ENCODE data around the gene PPFIA4.
"Not testable (repeated sequence)": the region's sequence is repeated elsewhere in the genome, so short reads cannot be mapped to it uniquely, and the experiment has no call there.

Gene PPFIA4

DNA sequence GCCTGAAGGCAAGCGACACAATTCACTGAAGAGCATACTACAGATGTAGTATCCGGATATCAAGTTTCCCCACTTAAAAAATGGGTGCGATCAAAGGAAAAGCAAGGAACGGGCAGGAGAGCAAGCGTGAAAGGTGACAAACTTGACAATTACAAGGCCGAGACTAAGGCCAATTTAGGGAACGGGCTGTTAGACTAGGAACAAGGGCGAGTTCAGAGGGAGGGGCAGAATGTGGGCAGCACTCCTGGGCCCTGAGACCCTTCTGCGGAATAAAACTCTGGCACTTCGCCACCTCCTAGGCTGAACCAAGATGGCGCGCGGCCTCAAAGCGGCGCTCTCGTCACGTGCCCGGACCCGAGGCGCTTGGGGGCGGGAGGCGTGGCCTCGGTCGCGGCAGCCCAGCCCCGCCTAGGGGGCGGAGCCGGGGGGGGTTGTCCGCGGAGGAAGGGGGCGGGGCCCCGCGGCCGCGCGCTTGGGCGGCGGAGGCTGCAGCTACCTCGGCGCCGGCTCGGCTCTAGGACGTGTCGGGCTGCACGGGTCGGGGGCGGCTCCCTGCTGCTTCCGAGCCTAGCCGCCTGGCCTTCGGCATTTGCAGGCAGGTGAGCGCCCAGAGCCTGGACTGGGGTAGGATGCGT is at the start of gene PPFIA4:
Gene PPFIA4 (plus strand): TSS at position 461 of the 635 bp plus-strand sequence. CDS start 12,518 bp downstream, outside the sequence.
- DNase-seq: peak; percentile 97

DNA sequence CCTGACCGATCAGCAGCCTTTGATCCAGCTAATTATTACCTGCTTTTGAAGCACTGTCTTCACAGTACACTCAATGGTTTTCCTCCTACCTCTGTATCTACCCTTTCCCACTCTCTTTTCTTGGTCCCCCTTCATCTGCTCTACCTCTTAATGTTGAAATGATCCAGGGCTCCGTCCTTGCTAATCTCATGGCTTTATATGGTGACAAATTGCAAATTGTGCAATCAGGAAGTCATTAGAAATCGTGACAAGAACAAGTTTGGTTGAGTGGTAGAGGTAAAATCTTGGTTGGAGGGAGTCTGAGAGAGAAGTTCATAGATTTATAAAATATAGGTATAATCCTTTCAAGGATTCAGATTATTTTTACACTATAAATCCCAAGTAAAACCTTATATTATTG is 49.7 kb upstream of the PPFIA4 start:
- DNase-seq: no peak

DNA sequence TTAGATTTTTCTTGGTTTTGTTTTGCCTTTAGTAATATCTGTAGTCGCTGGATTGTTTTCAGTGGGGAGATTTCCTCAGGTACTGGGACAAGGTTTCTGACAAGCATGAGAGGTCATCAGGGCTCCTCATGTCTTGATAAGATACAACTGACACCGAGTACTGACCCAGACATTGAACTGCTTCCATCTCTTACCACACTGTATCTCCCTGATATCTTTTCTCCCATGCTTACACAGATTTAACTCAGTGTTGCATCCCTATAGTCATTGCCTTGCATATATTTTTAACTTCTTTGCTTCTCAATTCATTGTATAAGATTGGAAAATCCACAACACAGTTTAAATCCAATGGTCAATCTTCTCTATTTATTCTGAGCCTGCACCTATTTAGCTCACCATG is 46.8 kb upstream of the PPFIA4 start:
- no peak for DNase-seq

DNA sequence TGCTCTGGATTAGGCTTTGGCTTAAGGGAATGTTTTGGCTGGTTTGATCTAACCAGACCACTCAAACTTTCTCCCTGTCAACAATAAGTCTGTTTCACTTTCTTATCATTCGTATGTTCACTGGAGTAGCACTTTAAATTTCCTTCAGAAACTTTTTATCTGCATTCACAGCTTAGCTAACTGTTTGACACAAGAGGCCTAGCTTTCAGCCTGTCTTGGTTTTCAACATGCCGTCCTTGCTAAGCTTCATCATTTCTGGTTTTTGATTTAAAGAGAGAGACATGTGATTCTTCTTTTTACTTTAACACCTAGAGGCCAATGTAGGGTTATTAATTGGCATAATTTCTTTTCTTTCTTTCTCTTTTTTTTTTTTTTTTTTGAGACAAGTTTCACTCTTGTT is 44.4 kb upstream of the PPFIA4 start:
- DNase-seq: no peak

DNA sequence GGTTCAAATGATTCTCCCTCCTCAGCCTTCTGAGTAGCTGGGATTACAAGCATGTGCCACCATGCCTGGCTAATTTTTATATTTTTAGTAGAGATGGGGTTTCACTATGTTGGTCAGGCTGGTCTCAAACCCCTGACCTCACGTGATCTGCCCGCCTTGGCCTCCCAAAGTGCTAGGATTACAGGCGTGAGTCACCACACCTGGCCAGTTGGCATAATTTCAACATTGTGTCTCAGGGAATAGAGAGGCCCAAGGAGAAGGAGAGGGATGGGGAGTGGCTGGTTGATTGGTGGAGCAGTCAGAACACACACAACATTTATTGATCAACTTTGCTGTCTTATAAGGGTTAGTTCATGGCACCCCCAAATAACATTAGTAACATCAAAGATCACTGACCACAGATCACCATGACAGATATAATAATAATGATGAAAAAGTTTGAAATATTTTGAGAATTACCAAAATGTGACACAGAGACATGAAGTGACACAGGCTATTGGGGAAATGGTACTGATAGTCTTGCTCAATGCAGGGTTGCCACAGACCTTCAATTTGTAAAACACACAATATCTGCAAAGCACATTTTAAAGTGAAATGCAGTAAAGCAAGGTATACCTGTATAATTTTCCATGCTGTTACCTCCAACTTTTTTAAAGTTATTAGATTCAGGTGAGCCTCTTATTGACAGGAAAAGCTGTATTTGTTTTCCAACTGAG is 43.4 kb upstream of the PPFIA4 start:
- DNase-seq: no peak

DNA sequence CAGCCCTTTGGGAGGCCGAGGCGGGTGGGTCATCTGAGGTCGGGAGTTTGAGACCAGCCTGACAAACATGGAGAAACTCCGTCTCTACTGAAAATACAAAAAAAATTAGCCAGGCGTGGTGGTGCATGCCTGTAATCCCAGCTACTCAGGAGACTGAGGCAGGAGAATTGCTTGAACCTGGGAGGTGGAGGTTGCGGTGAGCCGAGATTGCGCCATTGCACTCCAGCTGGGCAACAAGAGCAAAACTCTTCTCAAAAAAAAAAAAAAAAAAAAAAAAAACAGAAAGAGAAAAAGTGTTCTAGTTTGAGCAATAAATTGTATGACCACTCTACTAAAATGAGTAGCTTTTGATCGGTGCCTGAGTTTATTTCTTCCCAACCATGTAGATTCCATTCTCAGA is 40.2 kb upstream of the PPFIA4 start:
- not testable (repeated sequence) for DNase-seq

DNA sequence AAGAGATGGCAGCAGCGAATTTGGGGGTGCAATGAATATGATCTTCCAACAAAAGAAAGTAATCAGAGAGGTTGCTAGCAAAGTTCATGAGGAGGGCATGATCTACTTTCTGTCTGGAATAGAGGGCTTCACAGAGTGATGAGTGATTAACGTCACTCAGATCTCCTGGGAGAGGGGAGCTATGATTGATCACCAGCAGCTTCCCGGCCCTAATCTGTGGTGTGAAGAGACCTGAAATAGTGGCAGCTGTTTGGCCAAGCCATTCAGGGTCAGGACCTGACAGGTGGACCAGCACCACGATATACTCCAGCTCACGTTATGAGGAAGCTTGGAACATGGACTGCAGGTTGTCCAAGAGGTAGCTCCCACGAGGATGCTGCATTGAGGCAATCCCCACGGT is 39.0 kb upstream of the PPFIA4 start:
- DNase-seq: no peak

DNA sequence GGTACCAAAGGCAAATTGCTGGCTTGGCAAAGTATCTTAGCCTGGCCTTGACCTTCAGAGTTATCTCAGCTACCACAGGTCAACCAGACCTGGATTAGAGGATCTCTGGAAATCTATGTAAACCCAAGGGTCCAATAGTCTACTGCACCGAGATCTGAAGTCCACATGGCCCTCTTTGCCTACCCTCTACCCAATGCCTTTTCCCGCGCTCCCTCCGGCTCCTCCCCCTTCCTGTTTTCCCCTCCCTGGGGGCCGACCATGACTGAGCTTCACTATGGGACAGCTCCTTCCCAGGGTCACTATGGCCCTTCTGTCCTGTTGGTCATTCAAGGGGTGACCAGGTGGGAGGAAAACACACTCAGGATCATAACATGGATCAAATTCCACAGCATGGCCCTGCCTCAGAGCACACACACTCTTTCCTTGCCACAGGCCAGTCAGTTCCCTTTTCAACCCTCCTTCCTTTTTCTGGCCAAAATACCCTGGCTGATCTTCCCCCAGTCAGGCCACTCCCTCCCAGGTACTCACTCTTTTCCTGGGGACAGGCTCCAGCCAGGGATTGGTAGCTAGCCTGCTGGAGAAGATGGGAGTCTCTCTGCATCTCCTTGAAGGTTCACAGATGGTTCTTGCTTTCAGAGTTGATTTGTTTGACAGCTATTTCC is 38.2 kb upstream of the PPFIA4 start:
- DNase-seq: no peak

DNA sequence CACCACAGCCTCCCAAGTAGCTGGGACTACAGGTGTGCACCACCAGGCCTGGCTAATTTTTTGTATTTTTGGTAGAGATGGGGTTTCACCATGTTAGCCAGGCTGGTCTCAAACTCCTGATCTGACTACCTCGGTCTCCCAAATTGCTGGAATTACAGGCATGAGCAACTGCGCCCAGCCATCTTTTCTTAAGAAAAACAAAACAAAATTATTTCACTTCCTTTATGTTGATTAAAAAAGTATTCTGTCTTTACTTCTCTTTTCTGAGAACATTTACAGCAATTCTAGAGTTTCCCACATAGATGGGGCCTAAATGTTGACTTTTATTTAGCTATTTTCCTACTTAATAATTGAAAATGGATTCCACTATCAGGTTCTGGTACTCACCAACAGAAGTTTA is 36.4 kb upstream of the PPFIA4 start:
- no peak for DNase-seq

DNA sequence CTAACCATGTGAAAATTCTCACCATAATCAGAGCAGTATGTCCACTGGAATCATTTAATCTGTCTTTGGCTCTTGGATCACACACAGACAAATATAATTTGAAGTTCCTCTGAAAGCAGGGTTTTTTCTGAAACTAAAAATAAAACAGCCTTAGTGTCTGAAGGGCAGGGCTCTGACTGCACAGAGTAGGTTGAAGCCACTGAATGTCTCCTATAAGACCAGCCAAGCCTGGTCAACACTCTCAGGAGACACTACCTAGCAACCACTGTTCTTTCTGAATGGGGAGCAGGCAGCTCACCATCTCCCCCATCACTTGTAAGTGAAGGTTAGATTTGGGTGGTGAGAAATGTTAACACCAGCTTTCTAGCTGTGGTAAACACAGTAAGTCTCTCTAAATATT is 35.2 kb upstream of the PPFIA4 start:
- DNase-seq: no peak

DNA sequence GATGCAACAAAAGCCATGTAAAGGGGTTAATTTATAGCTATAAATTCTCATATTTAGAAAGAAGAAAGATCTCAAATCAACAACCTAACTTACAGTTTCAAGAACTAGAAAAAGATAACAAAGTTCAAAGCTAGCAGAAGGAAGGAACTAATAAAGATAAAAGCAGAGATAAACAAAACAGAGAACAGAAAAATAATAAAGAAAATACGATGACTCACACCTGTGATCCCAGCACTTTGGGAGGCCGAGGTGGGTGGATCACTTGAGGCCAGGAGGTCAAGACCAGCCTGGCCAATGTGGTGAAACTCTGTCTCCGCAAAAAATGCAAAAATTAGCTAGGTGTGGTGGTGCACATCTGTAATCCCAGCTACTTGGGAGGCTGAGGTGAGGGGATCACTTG is 31.5 kb upstream of the PPFIA4 start:
- DNase-seq: no peak

DNA sequence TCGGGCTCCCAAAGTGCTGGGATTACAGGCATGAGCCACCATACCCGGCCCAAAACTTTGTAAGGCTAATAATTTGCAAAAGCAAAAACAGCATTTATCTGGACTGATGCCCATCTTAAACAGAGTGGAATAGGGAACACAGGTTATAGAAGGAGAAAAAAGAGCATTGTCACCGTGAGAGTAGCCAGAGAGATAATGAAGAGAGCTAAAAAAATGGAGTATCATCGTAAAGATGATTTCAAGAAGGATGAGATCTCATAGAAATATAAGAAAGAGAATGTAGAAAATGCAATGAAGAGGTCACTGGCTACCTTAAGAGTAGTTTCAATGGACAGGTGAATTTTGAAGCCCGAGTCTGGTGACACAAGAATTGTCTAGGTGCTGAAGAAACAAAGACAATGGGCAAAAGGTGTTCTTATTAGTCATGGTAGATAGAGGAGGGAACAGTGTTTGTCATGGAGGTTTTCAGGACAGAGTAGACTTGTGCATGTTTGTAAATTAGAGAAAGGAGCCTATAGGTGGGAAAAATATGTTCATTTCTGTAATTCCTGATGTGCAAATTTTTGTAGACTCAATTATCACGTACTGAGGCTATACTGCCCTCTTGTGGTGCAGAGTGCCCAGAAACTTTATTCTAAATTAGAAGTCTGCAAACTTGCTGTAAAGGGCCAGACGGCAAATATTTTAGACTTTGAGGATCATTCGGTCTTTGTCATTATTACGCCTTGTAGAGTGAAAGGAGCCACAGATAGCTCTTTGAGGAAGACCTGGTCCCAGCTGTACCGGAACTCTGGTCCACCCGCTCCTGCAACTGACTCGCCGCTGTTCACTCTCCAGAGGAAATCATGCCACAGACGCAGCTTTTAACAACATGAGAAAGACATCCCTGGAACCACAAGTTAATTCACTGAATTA is 27.2 kb upstream of the PPFIA4 start:
- peak; percentile 30 for DNase-seq

DNA sequence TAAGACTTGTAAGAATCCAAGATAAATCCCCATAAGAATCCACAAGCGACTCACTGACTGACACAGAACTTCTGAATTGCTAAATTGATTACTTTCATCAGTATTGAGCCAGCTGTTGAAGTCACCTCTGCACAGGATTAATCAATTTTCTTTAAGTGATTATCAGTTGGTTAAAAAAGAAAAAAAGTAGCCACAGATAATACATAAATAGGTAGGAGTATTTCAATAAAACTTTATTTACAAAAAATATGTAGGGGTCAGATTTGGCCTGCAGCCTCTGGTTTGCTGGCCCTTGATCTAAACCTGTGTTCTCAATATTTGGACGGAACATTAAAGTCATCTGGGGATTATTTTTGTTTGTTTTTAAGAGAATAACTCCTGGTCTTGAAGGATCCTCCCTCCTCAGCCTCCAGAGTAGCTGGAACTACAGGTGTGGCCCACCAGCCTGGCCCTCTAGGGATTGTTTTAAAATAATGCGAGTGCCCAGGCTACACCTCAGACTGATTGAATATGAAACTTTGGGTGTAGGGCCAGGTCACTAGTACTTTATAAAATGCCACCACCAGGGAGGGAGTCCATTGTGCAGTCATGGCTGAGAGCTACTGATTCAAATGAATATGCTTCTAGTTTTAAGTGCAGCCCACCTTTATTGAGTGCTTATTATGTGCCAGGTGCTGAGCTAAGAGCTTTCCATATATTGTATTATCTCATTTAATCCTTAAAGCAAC is 25.9 kb upstream of the PPFIA4 start:
- no peak for DNase-seq

DNA sequence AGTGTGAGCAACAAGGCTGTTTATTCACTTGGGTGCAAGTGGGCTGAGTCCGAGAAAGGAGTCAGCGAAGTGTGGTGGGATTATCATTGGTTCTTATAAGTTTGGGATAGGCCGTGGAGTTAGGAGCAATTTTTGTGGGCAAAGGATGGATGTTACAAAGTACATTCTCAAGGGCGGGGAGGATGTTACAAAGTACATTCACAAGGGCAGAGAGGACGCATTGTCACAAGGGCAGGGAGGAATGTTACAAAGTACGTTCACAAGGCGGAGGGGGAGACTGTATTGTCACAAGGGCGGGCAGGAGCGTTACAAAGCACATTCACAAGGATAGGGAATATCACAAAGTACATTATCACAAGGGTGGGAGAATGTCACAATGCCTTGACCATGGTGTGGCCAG is 24.3 kb upstream of the PPFIA4 start:
- DNase-seq: no peak

DNA sequence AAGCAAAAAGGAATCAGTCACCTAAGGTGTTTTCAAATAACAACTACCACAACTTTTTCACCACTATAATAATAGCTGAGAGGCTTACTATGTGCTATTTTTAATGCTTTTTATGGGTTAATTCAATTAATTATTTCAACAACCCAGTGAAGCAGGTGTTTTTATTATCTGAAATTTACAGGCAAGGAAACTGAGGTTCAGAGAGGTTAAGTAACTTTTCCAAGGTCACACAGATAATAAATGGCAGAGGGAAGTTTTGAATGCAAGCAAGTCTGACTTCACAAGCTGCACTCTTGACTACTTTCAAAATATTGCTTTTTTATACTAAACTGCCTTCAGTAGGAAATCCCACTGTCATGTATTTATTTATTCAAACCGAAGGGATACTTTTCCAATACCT is 23.3 kb upstream of the PPFIA4 start:
- no peak for DNase-seq

DNA sequence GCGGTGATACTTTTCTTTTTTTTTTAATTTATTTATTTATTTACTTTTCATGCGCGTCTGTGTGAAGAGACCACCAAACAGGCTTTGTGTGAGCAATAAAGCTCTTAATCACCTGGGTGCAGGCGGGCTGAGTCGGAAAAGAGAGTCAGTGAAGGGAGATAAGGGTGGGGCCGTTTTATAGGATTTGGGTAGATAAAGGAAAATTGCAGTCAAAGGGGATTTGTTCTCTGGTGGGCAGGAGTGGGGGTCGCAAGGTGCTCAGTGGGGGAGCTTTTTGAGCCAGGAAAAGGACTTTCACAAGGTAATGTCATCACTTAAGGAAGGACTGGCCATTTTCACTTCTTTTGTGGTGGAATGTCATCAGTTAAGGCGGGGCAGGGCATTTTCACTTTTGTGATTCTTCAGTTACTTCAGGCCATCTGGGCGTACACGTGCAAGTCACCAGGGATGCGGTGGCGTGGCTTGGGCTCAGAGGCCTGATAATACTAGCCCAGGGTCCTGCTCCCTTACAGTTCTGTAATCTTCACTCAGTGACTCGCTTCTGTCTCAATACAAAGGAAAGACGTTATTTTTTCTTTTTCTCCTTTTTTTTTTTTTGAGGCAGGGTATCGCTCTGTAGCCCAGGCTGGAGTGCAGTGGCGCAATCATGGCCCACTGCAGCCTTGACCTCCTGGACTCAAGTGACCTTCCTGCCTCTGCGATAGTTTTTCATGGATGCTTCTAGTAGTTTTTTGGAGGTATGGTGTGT is 20.7 kb upstream of the PPFIA4 start:
- not testable (repeated sequence) for DNase-seq

DNA sequence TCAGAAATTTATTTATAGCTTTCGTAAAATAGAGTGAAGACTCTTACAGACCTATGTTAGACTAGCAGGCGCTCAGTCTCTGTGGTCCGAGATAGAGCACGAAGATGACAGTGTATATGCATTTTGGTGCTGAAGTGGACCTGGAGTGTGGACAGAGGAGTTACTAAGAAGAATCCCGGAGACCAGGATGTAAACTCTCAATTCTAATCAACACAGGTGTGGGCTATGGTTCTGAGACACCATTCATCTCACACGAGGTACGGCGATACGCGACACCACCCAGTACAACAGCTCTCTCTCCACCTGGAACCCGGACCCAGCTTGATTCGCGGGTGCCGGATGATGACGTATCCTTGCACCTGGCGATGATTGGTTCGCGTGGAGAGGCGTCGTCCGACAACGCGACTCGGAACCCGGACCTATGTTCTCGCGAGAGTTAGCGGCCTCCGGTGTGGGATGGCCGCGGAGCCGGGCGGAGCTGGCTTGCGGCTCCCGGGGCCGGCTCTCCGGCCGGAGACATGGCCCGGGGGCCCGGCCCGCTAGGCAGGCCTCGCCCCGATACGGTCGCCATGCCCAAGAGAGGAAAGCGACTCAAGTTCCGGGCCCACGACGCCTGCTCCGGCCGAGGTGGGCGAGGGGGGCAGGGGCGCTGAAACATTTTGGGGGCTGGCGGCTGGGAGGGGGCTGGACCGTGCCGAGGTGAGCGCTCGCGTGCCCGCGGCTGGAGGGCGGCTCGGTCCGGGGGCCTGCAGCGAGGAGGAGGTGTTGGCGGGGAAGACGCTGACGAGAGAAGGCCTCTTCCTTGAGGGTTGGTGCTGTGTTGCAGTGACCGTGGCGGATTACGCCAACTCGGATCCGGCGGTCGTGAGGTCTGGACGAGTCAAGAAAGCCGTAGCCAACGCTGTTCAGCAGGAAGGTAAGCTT is 19.1 kb upstream of the PPFIA4 start, which contains the start of gene TMEM183A:
Gene TMEM183A (plus strand): TSS at position 427 of the 924 bp plus-strand sequence. CDS start 92 bp downstream, at position 519.
- peak; percentile 96 for DNase-seq

DNA sequence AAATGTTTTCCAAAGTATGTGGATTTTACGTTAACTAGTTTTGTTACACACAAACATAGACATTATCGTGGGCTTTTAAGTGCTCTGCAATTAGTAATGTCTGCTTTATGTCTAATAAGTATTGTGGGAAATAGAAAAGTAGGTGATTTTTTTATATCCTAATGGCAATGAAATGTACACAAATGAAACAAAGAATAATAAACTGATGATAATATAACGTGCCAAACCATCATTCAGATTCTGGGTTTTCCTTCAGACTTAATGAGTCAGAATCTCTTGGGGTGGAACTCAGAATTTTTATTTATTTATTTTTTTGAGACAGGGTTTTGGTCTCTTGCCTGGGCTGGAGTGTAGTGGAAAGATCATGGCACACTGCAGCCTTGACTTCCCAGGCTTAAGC is 17.1 kb upstream of the PPFIA4 start:
- DNase-seq: no peak

DNA sequence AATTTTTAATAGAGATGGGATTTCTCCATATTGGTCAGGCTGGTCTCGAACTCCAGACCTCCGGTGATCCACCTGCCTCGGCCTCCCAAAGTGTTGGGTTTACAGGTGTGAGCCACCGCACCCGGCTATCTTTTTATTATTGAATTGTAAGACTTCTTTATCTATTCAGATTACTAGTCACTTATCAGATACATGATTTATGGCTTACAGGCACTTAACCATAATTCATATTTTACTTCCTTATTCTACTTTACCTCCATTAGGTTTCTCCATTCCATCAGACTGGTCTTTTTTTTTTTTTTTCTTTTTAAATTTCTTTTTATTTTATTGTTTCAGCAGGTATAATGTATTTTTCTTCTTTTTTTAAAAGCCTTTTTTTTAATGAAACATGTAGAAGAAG is 14.7 kb upstream of the PPFIA4 start:
- DNase-seq: no peak

DNA sequence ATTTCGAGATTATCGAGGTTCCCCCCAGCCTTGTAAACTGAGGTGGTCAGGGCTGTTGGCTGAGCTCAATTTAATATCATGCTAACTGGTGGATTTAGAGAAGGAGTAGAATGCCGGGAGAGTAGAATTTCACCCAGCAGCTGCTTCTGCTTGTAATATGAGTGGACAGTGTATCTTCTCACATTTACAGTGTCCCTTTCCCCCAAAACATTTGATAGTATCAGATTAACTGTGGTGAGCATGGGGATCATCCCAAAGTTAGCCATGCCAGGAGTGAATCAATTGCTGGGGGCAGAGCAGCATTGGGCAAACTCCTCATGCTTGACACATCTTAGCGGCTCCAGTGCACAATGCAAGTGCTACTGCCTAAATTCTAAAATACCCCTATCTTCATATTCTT is 9.2 kb upstream of the PPFIA4 start:
- no peak for DNase-seq
